OCI-LY3 (cell line): ENCODE data around the gene CDKN3.

Experiments
- EZH2phosphoT487 ChIP-seq: fragments of 200-600 bp; shearing (Covaris generic); IDR thresholded peaks from 2 replicates; pipeline ENCODE4 v1.6.1; 2018; ENCODE audit warnings: antibody characterized with exemption, mixed run types, low read depth
- TF ChIP-seq, protein P1 (sequence below): fragments of 200-600, 300-600 bp; sonication (generic); IDR thresholded peaks from 2 replicates; pipeline ENCODE4 v1.5.1; 2014; ENCODE audit warnings: antibody characterized with exemption, low read length, low read depth

DNA sequence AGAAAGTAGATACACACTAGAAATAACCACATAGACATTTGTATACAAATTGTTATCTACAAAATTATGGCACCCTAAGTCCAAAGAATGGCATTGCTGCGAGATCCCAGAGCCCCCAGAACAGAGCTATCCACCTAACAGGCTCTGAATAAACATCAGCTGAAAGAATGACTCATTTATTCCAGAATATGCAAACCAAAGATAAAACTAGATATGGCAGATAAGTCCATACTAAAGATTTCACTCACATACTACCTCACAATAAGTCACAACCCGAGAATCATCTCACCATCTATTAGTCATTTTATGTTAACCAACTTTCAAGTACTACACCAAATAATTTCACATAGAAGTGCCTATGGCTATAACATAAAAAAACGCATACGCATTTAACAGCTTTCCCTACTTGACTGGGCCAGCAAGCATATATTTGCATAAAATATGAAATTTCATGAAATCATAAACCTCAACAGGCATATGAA lies 38.7 kb downstream of the CDKN3 start:
- TF ChIP-seq, protein P1, sequence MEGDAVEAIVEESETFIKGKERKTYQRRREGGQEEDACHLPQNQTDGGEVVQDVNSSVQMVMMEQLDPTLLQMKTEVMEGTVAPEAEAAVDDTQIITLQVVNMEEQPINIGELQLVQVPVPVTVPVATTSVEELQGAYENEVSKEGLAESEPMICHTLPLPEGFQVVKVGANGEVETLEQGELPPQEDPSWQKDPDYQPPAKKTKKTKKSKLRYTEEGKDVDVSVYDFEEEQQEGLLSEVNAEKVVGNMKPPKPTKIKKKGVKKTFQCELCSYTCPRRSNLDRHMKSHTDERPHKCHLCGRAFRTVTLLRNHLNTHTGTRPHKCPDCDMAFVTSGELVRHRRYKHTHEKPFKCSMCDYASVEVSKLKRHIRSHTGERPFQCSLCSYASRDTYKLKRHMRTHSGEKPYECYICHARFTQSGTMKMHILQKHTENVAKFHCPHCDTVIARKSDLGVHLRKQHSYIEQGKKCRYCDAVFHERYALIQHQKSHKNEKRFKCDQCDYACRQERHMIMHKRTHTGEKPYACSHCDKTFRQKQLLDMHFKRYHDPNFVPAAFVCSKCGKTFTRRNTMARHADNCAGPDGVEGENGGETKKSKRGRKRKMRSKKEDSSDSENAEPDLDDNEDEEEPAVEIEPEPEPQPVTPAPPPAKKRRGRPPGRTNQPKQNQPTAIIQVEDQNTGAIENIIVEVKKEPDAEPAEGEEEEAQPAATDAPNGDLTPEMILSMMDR: no peak
- TF ChIP-seq EZH2phosphoT487: no peak
